Right renal cortex interstitium (tissue), 3 donors: ENCODE measurements around the gene SBK3. TPM values are rescaled to one million over a fixed set of nuclear protein-coding genes. Genes with fewer than 3 reads are reported as not detected.
"Not testable (repeated sequence)": the region's sequence is repeated elsewhere in the genome, so short reads cannot be mapped to it uniquely, and the experiment has no call there.

Experiments
- DNase-seq, 3 donors: peaks; one replicate each; pipeline ENCODE4 v3.0.0-alpha.2; 2013; ENCODE audit warnings: low read depth in 3 of 3, low spot score in 2 of 3
- polyA plus RNA-seq, 3 donors: library from polyadenylated mRNA; unstranded; fragments of 120-200 nt; gene quantifications; one replicate each; pipeline ENCODE4 v1.2.1, GENCODE V29; 2013; ENCODE audit not compliant: insufficient read length in 3 of 3

Gene SBK3
- polyA plus RNA-seq, 3 donors = 0.15 to 0.21 TPM; not detected in 1

DNA sequence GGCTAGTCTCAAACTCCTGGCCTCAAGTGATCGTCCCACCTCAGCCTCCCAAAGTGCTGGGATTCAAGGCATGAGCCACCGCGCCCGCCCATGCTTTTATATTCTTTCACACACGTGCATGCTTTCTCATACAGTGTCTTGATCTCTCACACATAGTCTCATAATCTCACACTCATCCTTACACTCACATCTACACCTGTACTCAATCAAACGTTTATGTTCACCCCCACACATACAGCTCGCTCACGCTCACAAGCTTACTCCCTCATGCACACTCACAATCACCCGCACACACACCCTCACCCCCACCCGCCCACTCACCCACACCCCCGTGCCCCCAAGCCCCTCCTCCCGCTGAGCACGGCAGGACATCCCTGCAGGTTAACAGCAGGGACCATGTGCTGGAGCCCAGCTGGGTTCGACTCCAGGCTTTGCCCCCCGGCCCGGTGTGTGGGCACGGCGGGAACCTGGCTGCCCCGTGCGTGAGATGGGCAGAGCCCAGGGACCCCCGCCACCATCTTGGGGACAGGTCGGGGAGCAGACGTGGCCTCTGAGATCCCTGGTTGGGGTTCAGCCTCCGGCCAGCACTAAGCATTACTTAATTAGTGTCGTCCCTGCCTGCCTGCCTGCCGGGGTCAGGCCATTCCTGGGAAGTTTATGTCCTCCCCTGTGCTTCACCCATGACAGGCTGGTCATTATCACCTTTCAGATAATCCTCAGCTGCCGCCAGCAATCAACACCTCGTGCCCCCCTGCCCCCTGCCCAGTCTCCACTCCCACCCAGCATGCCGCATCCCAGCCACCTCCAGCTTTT lies 19.8 kb downstream of the SBK3 start:
- no peak for DNase-seq

DNA sequence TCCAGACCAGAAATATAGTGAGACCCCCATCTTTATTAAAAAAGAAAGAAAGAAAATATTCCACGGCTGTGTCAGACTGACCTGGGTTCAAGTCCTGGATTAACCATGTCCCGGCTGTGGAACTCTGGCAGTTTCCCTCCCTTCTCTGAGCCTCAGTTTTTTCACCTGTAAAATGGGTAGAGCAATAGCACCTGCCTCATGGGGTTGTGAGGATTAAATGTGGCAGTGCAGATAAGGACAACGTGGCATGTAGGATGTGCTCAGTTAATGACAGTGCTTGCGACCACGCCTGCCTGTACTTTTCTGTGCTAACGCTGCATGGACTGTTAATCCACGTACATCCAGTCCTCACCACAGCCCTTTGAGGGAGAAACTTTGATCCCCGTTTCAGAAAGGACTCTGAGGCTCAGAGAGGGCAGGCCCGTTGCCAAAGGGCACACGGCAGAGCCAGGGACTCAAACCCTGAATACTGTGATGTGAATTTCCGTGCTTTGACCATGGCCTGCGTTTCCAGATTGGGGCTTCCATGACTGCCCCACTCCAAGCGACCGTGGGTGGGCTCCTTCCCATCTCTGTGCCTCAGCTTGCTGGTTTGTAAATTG lies 24.6 kb downstream of the SBK3 start:
- DNase-seq = no peak

DNA sequence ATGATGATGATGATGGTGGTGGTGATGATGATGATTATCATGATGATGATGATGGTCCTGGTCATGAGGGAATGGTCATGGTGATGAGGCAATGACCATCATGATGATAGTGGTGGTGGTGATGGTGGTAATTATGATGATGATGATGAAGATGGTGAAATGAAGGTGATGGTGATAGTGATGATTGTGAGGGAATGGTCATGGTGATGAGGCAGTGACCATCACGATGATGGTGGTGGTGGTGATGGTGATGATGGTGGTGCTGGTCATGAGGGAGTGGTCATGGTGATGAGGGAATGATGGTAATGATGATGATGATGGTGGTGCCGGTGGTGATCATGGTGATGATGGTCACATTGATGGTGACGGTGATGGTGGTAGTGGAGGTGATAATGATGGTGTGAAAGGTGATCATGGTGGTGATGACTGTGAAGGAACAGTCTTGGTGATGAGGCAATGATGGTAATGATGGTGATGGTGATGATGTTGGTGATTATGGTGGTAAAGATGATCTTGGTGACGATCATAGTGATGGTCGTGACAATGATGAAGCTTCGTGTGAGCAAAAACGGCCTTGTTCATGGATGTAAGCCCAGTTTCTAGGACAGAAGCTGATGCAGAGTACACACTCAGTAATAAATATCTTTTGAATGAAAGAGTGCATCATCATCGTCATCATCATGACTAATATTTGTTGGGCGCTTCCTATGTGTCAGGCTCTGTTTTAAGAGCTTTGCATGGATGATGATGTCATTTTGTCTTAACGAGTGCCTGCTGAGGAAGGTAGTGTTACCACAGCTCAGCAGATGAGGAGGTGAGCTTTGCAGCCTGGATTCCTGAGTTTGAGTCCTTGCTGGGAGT lies 25.7 kb downstream of the SBK3 start:
- no peak for DNase-seq

DNA sequence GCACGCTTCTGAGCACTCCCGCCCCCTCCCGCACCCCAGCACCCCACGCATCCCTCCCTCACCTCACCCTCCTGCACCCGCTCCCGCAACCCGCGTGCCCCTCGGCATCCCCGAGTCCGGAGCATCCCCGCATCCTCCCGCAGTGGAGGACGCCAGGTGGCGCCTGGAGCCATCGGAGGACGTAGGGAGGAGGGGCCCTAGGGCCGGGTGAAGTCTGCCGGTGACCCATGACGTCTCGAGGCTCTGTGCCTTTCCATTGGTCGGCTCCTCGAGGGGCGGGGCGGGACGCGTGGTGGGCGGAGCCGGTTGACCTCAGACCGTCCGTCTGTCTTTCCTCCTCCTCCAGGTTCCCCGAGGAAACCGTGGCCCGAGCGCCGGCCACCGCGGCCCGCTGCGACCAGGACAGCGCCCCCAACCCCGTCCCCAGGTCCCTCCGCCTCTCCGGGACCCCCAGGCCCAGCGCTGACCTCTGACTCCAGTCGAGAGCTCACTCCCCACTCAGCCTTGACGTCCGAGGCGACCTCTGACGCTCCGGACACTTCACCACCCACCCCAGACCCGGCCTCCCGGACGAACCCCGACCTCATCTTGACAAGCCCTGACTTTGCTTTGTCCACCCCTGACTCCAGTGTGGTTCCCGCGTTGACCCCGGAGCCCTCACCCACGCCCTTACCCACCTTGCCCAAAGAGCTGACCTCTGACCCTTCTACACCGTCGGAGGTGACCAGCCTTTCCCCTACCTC lies 28.3 kb downstream of the SBK3 start:
- DNase-seq = peak; percentile 76 to 81 (median 80)

DNA sequence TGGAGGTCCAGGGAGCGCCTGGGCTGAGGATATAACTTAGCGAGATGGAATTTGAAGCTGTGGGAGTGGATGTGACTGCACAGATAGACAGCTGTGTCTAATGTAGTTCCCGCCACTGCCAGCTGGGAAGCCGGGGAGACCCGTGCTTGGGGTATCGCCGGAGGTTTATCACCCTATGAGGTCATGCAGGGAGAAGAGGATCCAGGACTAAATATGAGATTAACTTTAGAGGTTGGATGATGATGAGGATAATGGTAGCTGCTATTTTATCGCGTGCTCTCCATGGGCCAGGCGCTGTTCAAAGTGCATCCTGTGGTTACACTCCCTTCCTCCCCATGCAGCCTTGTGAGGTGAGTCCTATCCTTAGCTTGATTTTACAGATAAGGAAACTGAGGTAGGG lies 37.2 kb downstream of the SBK3 start:
- DNase-seq = no peak

DNA sequence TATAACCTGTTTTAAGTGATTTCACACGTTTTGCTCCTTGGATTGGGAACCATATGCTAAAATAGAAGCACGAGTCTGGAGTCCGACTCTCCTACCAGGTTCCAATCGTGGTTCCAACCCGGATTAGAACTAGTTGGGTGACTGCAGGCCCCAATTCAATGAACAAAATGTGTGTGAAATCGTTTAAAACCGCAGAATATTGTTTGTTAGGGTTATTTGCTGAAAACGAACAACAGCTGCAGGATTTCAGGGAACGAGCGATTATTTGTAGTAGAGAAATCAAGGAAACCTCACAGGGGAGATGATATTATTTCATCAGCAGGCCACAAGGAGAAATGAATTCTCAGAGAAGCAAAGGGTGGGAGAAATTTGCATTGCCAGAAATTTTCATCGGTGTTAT lies 40.4 kb downstream of the SBK3 start:
- no peak for DNase-seq

DNA sequence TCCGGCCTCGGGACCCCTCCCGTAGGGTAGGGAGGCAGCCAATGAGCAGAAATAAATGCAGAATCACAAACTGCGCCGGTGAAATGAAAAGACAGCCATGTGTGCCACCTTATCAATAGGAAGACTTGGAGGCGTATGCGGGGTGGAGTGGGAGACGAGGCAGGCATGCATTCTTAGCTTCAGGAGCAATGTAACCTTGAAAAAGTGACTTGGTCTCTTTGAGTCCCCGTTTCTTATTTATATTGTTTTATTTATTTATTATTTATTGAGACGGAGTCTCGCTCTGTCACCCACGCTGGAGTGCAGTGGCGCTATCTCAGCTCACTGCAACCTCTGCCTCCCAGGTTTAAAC lies 41.1 kb downstream of the SBK3 start:
- DNase-seq = no peak

DNA sequence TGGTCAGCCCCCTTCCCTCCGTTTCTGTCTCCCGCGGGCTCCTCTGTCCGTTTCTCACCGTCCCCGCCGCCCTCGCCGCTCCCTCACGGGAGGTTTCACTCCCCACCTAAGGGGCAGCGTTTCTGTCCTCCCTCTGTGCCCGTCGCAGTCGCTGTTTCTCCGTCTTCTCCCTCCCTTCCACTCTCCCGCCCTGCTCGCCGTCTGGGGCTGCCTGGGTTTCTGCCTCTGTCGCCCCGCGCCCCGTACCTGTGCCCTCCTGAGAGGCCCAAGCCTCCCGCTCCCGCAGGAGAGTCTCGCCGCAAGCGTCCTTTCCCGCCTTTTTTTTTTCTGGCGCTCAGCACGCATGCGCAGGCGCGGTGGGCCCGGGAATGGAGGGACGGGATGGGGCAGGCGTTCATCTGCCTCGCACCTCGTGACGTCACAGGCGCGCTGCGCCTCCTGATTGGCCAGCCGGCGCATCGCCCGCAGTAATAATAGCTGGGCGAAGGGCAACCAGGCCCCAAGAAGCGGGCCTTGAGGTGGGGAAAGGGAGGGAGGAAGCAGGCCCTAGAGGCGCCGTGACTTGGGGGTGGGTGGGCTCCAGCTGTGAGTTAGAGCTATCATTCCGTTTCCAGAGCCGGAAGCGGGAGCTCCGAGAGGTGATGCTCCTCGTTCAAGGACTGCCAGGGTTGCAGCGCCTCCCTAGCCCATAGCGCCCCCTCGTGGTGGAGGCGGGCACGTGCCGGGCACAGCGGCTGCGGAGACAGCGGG lies 41.7 kb downstream of the SBK3 start:
- DNase-seq = peak; percentile 84 to 85 (median 84)

DNA sequence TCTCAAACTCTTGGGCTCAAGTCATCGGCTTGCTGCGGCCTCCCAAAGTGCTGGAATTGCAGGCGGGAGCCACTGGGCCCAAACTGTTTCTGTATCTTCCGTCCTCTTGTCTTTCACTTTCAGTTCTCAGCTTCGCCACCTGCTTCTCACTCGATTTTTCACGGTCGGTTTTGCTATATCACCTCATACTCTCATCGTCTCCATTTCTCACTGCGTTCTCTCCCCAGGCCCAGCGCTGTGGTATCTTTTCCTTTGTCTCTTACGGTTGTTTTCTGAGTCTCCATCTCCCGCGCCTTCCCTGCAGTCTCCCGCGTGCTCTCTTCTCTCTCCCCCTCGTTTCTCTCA lies 42.2 kb downstream of the SBK3 start:
- DNase-seq = no peak

DNA sequence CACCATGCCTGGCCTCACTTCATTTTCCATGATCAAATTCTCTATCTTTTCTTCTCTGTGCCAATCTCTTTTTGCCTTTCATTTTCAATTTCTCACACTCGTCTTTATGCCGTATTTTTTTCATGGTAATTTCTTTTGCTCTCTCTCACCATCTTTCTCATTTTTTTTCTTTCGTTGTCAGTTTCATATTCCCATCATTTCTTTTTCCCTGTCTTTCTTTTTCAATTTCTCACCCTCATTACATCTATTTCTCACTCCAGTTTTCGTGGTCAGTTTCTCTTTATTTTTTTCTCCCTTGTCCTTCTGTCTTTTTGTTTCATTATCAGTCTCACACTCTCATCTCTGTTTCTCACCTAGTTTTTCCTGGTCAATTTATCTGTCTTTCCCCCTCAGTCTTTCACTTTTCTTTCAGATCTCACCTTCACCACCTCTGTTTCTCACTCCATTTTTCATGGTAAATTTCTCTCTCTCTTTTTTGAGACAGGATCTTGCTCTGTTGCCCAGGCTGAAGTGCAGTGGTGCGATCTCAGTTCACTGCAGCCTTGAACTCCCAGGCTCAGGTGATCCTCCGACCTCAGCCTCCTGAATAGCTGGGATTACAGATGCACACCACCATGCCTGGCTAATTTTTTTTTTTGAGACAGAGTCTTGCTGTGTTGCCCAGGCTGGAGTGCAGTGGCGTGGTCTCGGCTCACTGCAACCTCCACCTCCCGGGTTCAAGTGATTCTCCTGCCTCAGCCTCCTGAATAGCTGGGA lies 43.0 kb downstream of the SBK3 start:
- DNase-seq = no peak

DNA sequence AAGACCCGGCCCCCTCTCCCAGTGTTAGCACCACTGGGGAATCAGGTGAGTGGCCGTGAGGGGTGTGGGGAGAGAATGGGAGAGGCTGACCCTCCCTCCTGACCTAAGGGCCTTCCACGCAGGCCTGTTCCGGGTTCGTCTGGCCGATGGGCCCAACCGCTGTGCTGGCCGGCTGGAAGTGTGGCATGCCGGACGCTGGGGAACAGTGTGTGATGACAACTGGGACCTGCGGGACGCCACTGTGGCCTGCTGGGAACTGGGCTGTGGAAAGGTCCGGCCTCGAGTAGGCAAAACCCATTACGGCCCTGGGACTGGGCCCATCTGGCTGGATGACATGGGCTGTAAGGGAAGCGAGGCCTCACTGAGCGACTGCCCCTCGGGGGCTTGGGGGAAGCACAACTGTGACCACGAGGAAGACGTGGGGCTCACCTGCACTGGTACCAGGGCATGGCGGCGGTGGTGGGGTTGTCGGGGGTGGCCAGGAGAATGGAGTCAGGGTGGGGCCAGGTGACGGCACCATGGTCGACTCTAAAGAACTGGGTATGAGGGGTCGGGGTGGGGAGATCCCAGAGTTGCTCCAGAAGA lies 44.9 kb downstream of the SBK3 start:
- DNase-seq = no peak

DNA sequence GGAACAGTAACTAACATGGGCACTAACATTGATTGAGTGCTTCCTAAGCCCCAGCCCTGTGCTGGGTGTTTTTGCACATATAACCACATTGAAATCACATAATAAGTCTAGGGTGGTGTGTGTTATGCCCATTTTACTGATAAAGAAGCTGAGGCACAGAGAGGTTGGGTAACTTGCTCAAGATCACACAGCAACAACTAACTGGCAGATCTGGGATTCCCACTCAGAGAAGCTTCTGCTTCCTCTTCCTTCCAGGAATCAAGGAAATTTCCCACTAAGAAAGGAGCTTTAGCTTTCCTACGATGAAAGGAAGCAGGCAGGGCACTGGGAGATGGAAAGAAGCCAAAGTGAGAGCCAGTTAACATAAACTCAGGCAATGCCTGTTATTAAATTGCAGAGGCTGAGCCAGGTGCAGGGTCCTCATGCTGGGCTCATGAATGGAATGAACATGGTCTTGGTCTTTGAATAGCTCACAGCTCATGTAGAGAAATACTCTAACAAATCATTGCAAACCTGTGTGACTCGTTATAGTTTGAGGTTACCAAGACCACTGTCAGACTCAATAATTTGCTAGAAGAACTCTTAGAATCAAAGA lies 47.0 kb downstream of the SBK3 start:
- DNase-seq = no peak

DNA sequence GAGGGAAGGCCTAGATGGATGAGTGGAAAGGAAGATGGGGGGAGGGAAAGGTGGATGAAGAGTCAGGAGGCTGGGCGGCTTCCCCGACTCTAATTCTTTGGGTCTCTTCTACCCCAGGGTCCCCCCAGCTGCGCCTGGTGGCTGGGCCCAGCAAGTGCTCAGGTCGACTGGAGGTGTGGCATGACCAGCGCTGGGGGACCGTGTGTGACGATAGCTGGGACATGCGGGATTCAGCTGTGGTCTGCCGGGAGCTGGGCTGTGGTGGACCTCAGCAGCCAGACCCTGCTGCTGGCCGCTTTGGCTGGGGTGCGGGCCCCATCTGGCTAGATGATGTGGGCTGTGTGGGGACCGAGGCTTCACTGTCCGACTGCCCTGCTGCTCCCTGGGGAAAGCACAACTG lies 47.6 kb downstream of the SBK3 start:
- no peak for DNase-seq

DNA sequence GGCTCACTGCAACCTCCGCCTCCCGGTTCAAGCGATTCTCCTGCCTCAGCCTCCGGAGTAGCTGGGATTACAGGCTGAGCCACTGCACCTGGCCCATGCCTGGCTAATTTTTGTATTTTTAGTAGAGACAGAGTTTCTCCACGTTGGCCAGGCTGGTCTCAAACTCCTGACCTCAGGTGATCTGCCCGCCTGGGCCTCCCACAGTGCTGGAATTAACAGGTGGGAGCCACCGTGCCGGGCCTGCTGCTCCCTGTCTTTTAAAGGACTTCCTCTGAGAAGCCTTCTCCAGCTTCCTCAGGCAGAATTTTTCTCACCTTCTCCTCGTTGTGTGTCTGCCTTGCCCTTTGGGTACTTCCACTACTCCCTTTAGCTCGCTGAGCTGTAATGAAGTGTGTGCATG lies 48.5 kb downstream of the SBK3 start:
- DNase-seq = not testable (repeated sequence)

DNA sequence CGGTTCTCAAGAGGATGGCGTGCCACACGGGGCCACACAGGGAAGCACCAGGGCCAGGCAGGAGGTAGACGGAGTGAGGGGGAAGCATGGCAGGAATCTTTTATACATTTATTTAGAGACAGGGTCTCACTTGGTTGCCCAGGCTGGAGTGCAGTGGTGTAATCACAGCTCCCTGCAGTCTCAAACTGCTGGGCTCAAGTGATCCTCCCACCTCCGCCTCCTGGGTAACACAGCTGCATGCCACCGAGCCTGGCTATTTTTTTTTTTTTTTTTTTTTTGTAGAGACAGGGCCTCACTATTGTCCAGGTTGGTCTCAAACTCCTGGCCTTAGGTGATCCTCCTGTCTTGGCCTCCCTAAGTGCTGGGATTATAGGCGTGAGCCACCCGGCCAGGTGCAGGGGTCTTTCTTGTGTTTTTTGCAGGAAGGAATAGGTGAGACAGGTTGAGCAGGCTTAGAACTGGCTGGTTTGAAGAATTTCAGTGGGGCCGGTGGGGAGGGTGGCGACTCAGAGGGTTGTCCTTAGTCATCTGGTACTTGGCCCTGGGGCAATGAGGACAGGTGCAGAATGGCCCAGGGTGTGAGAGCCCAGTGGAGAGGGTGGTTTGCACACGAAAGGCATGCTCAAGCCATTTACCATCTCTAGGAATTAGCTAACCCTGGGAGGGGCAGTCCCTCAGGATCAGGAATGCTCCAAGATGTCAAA lies 49.5 kb downstream of the SBK3 start:
- DNase-seq = no peak

DNA sequence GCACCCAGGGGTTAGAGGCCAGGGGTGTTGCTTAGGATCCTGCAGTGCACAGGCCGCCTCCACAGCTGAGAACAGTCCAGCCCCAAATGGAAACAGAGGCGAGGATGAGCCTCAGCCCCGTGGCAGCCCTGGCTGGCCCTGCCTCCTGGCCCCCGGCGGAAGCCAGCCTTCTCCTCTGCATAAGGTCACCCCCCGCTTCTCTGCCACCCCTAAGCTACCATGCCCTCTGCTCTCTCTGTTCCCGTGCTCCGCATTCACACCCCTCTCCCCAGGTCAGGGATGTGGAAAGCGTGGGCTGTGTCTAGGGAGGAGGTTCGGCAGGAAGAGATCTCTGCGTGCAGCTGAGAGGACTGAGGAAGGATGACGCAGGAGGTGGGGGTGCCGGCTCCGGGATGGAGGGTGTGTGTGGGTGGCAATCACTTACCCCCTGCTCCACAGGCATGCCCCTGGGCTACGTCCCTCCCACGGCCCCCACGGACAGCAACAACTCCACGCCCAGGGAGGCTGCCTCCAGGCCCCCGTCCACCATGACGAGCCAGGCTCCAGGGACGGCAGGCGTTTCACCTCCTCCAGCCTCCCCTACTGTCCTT lies 51.1 kb downstream of the SBK3 start:
- DNase-seq = no peak

DNA sequence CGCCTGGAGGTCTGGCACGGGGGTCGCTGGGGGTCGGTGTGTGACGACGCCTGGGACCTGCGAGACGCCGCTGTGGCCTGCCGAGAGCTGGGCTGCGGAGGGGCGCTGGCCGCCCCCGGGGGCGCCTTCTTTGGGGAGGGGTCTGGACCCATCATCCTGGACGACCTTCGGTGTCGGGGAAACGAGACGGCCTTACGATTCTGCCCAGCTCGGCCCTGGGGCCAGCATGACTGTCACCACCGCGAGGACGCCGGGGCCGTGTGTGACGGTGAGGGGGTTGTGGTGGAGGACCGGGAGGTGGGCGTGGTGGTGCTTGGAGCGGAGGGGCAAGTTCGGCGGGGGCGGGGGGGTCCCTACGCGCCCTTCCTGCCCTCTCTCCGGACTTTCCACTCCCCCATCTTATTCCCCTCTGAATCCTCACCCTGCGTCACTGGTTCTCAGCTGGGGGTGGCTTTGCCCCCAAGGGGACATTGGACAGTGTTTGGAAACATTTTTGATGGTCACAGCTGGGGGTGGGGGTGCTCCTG lies 51.6 kb downstream of the SBK3 start:
- no peak for DNase-seq
